Glutamatergic neuron (in vitro differentiated cells): ENCODE results near the gene TNFRSF12A. TPM values are rescaled to one million over a fixed set of nuclear protein-coding genes. Genes with fewer than 3 reads are reported as not detected.

Experiments
- DNase-seq: peaks from one replicate; pipeline ENCODE4 v3.0.0; 2022
- H3K27ac Mint-ChIP-seq: one replicate; pipeline ENCODE4 v1.8.0; 2020; ENCODE audit warnings: mild to moderate bottlenecking, mixed read lengths, inconsistent platforms; ENCODE audit not compliant: unreplicated experiment
- H3K27me3 Mint-ChIP-seq: one replicate; pipeline ENCODE4 v1.8.0; 2020; ENCODE audit warnings: mild to moderate bottlenecking, moderate library complexity, mixed read lengths, inconsistent platforms; ENCODE audit not compliant: unreplicated experiment
- H3K36me3 Mint-ChIP-seq: one replicate; pipeline ENCODE4 v1.8.0; 2020; ENCODE audit warnings: mild to moderate bottlenecking, mixed read lengths, inconsistent platforms; ENCODE audit not compliant: unreplicated experiment
- H3K4me1 Mint-ChIP-seq: one replicate; pipeline ENCODE4 v1.8.0; 2020; ENCODE audit warnings: mild to moderate bottlenecking, low read depth, mixed read lengths, inconsistent platforms; ENCODE audit not compliant: unreplicated experiment
- H3K4me3 Mint-ChIP-seq: one replicate; pipeline ENCODE4 v1.8.0; 2020; ENCODE audit warnings: mild to moderate bottlenecking, mixed read lengths, inconsistent platforms; ENCODE audit not compliant: unreplicated experiment
- H3K9me3 Mint-ChIP-seq: one replicate; pipeline ENCODE4 v1.8.0; 2020; ENCODE audit warnings: mild to moderate bottlenecking, moderate library complexity, mixed read lengths, inconsistent platforms; ENCODE audit not compliant: unreplicated experiment
- CTCF ChIP-seq: fragments of 200-600 bp; sonication (generic); IDR thresholded peaks from one replicate; pipeline ENCODE4 v1.5.0; 2021; ENCODE audit not compliant: partially characterized antibody, unreplicated experiment
- total RNA-seq: library from RNA; stranded (reverse); fragmentation: NEBNext Ultra II Directional; extraction: Animal tissue kit (Norgen Biotek cat#: 25700); gene quantifications from one replicate; pipeline ENCODE4 v1.2.1, GENCODE V29; 2021; ENCODE audit not compliant: unreplicated experiment

TNFRSF12A gene
- total RNA-seq, 1 donor from 2014 or later = 4.2 TPM

DNA sequence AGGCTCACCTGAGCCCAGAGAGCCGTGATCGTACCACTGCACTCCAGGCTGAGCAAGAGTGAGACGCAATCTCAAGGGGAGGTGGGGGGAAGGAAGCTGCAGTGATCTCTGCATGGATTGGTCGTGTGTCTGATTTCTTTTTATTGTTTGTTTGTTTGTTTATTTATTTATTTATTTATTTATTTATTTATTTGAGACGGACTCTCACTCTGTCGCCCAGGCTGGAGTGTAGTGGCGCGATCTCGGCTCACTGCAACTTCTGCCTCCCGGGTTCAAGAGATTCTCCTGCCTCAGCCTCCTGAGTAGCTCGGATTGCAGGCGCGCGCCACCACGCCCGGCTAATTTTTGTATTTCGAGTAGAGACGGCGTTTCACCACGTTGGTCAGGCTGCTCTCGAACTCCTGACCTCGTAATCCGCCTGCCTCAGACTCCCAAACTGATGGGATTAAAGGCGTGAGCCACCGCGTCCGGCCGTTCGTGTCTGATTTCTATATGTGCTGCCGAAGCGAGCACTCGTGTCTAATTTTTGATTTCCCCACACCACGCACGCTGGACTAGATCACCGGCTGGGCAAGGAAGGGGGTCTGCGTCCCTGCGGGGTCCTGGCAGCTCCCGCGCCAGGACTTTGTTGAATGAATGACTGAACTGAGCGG, 448 bp upstream of the TNFRSF12A start:
- peaks cover 2% of the 10 kb centered on the region for H3K9me3 Mint-ChIP-seq
- peak overlapping the region; percentile 55 for H3K27ac Mint-ChIP-seq
- TF ChIP-seq CTCF = no peak
- H3K4me3 Mint-ChIP-seq = peak overlapping the region; percentile 82
- H3K27me3 Mint-ChIP-seq = peaks cover 14% of the 10 kb centered on the region
- peaks cover 14% of the 10 kb centered on the region for H3K4me1 Mint-ChIP-seq
- no peaks in the 10 kb centered on the region for H3K36me3 Mint-ChIP-seq
- DNase-seq = no peak

DNA sequence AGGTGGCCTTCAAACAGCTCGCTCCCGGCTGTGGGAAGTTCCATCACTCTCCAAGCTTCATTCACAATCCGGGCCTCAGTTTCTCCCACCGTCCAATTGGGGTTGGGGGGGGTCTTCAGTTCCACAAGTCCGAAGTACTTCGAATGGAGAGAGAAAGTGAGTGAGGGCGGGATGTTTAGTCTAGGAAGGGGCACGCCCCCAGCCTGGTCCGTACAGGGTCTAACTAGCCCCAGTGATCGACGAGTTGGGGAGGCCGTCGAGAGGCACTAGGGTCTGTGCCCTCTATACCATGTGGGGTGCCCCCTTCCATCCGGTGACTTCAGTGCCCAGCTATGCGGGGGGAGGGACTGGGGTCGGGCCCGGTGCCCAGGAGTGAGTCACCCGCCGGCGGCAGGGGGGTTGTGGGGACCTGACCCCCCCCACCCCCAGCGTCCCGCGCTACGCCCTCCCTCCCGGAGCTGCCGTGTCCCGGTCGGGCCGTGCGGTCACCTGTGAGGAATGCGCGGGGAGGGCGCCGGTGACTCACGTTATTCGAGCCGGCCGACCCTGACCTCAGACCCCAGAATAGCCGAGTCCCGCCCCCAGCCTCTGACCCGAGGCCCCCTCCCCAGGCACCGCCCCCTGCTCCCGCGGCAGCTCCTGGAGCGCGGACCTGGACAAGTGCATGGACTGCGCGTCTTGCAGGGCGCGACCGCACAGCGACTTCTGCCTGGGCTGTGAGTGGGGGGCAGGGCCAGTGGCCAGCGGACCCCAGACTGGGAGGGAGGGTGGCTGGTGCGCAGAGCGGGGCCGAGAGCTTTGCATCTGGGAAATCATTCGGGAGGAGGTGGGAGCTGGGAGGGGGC, 658 bp downstream of the TNFRSF12A start:
- H3K4me3 Mint-ChIP-seq = peak overlapping the region; percentile 87

DNA sequence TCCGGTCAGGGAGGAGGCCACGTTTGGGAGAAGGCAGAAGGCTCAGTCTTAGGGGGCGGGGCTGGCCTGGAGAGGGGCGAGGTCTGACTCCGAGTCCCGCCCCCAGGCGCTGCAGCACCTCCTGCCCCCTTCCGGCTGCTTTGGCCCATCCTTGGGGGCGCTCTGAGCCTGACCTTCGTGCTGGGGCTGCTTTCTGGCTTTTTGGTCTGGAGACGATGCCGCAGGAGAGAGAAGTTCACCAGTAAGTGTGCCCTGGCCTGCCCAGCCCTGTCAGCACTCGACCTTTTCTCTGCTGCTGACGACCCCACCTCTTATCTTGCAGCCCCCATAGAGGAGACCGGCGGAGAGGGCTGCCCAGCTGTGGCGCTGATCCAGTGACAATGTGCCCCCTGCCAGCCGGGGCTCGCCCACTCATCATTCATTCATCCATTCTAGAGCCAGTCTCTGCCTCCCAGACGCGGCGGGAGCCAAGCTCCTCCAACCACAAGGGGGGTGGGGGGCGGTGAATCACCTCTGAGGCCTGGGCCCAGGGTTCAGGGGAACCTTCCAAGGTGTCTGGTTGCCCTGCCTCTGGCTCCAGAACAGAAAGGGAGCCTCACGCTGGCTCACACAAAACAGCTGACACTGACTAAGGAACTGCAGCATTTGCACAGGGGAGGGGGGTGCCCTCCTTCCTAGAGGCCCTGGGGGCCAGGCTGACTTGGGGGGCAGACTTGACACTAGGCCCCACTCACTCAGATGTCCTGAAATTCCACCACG, 1.5 kb downstream of the TNFRSF12A start:
- peak overlapping the region; percentile 75 for H3K27ac Mint-ChIP-seq
- peaks cover 14% of the 10 kb centered on the region for H3K27me3 Mint-ChIP-seq
- no peak for TF ChIP-seq CTCF
- H3K9me3 Mint-ChIP-seq = peaks cover 2% of the 10 kb centered on the region
- peak overlapping the region; percentile 86 for H3K4me3 Mint-ChIP-seq
- peaks cover 16% of the 10 kb centered on the region for H3K4me1 Mint-ChIP-seq
- H3K36me3 Mint-ChIP-seq = no peaks in the 10 kb centered on the region
- DNase-seq = peak; percentile 91

More for the DNA sequence above, 658 bp downstream of the TNFRSF12A start:
- H3K27me3 Mint-ChIP-seq = peaks cover 14% of the 10 kb centered on the region
- peaks cover 2% of the 10 kb centered on the region for H3K9me3 Mint-ChIP-seq
- peak; percentile 31 for DNase-seq
- H3K4me1 Mint-ChIP-seq = peaks cover 14% of the 10 kb centered on the region
- peak overlapping the region; percentile 75 for H3K27ac Mint-ChIP-seq
- H3K36me3 Mint-ChIP-seq = no peaks in the 10 kb centered on the region
- TF ChIP-seq CTCF = no peak

- TF ChIP-seq CTCF = no peak
- peaks cover 2% of the 10 kb centered on the region for H3K9me3 Mint-ChIP-seq
- peaks cover 13% of the 10 kb centered on the region for H3K27me3 Mint-ChIP-seq
- no peaks in the 10 kb centered on the region for H3K36me3 Mint-ChIP-seq
- peak overlapping the region; percentile 90 for H3K4me3 Mint-ChIP-seq
- H3K27ac Mint-ChIP-seq = no peak overlapping the region
- H3K4me1 Mint-ChIP-seq = peaks cover 16% of the 10 kb centered on the region
- peak; percentile 59 for DNase-seq
Observed at GRCh38 chr16:3022208-3022683, 2.1 kb downstream of the TNFRSF12A start.
